ENCODE measurements around the gene SMARCA2. TPM values are rescaled to one million over a fixed set of nuclear protein-coding genes. Genes with fewer than 3 reads are reported as not detected.
"Not testable (repeated sequence)": the region's sequence is repeated elsewhere in the genome, so short reads cannot be mapped to it uniquely, and the experiment has no call there.

Gene SMARCA2
- total RNA-seq, 1 experiment from 2014 or later, result 55.3 TPM

GRCh38 chr9:2138646-2139045, 123.5 kb downstream of the SMARCA2 start:
- no peak for DNase-seq (ENCODE audit: low spot score)

- DNase-seq (ENCODE audit: low spot score), result no peak
These were observed 125.6 kb downstream of the SMARCA2 start for GRCh38 chr9:2140600-2141223.

- DNase-seq (ENCODE audit: low spot score), result no peak
These were observed 127.1 kb downstream of the SMARCA2 start for GRCh38 chr9:2142212-2142611.

- DNase-seq (ENCODE audit: low spot score), result no peak
These were observed 129.5 kb downstream of the SMARCA2 start for GRCh38 chr9:2144619-2145018.

GRCh38 chr9:2145746-2146145, 130.6 kb downstream of the SMARCA2 start:
- DNase-seq (ENCODE audit: low spot score), result no peak

- not testable (repeated sequence) for DNase-seq (ENCODE audit: low spot score)
These were observed 131.6 kb downstream of the SMARCA2 start for GRCh38 chr9:2146700-2147099.

- DNase-seq (ENCODE audit: low spot score), result no peak
These were observed 135.2 kb downstream of the SMARCA2 start for GRCh38 chr9:2150338-2150737.

GRCh38 chr9:2151171-2151570, 136.0 kb downstream of the SMARCA2 start:
- DNase-seq (ENCODE audit: low spot score), result no peak

GRCh38 chr9:2152966-2153629, 138.0 kb downstream of the SMARCA2 start:
- no peak for DNase-seq (ENCODE audit: low spot score)

- DNase-seq (ENCODE audit: low spot score), result no peak
These were observed 138.6 kb downstream of the SMARCA2 start for GRCh38 chr9:2153630-2154217.

- DNase-seq (ENCODE audit: low spot score), result no peak
These were observed 139.6 kb downstream of the SMARCA2 start for GRCh38 chr9:2154731-2155130.

GRCh38 chr9:2155966-2156365, 140.8 kb downstream of the SMARCA2 start:
- DNase-seq (ENCODE audit: low spot score), result no peak

GRCh38 chr9:2157277-2158110, 142.3 kb downstream of the SMARCA2 start:
- DNase-seq (ENCODE audit: low spot score), result peak; percentile 60

GRCh38 chr9:2158111-2158610, 143.0 kb downstream of the SMARCA2 start:
- peak; percentile 74 for DNase-seq (ENCODE audit: low spot score)

GRCh38 chr9:2158766-2159430, 143.8 kb downstream of the SMARCA2 start:
- peak; percentile 15 for DNase-seq (ENCODE audit: low spot score)

GRCh38 chr9:2159521-2160454, 144.6 kb downstream of the SMARCA2 start:
- peak; percentile 43 for DNase-seq (ENCODE audit: low spot score)

- no peak for DNase-seq (ENCODE audit: low spot score)
These were observed 146.5 kb downstream of the SMARCA2 start for GRCh38 chr9:2161661-2162060.

GRCh38 chr9:2163231-2163885, 148.2 kb downstream of the SMARCA2 start:
- DNase-seq (ENCODE audit: low spot score), result no peak

- no peak for DNase-seq (ENCODE audit: low spot score)
These were observed 149.1 kb downstream of the SMARCA2 start for GRCh38 chr9:2164268-2164667.

GRCh38 chr9:2166203-2166602, 151.1 kb downstream of the SMARCA2 start:
- no peak for DNase-seq (ENCODE audit: low spot score)

All from A172 (cell line).